Stimulated activated CD4-positive, alpha-beta T cell treated with anti-CD3 and anti-CD28 coated beads, Interleukin-1b, Interleukin-23, amount 100 ng/mL, for 1 hour (primary cell): Measurements from ENCODE around the gene ARHGEF17.
"Not testable (repeated sequence)": the region's sequence is repeated elsewhere in the genome, so short reads cannot be mapped to it uniquely, and the experiment has no call there.

ENCODE experiments used
- DNase-seq, 2 donors: peaks; one replicate each; pipeline ENCODE4 v3.0.0-alpha.2; 2020; ENCODE audit warnings: low read depth in 2 of 2

Gene ARHGEF17

DNA sequence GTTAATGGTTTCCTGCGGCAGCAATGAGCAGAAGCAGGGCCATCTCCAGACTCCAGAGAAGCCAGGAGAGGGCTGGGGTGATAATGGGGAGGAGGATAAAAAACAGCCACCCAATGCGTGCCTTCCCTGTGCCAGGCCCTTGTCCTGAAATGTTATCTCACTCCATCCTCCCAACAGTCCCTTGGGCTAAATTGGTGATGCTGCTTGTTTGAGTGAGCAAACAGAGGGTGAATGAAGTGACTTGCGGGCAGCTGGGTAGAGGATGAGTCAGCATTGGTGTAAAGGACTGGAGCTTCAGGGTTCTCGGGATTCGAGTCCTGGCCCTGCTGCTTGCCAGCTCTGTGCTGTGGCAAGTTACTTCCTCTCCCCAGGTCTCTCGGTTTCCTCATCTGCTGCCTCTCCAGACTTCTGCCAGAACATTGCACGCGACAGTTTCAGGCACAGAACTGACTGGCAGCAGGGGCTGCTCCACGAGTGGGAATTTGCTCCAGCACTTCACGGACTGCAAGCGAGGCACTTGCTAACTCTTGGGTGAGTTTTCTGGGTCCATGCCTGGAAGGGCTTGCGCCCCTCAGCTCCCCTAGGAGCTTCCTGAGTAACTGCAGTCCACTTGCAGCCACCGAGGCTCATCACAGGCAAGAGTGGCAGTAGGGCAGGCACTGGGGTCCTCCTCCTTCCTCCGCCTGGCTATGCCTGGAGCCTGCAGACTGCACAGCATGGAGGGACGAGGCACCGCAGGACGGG, 36.0 kb upstream of the ARHGEF17 start, which contains the start of gene P2RY6:
P2RY6 (plus strand) TSS at position 403 of the 744 bp plus-strand sequence. CDS start 24,181 bp downstream, outside the sequence.
- no peak for DNase-seq

DNA sequence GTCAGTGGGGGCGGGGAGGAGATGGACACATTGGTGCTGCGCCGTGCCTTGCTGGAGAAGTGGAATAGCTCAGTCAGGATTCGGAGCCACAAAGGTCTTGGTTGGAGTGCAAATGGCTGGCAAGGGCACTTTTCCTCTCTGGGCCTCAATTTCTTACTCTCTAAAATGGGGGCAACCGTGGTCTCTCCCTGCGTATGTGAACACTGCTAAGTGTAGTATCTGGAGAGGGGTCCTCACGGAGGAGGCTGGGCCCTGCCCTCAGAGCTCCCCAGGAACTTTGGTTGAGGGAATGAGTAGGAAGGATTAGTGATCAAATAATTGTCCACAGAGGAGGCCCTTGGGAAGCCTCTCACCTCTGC, 35.4 kb upstream of the ARHGEF17 start:
- DNase-seq = no peak

DNA sequence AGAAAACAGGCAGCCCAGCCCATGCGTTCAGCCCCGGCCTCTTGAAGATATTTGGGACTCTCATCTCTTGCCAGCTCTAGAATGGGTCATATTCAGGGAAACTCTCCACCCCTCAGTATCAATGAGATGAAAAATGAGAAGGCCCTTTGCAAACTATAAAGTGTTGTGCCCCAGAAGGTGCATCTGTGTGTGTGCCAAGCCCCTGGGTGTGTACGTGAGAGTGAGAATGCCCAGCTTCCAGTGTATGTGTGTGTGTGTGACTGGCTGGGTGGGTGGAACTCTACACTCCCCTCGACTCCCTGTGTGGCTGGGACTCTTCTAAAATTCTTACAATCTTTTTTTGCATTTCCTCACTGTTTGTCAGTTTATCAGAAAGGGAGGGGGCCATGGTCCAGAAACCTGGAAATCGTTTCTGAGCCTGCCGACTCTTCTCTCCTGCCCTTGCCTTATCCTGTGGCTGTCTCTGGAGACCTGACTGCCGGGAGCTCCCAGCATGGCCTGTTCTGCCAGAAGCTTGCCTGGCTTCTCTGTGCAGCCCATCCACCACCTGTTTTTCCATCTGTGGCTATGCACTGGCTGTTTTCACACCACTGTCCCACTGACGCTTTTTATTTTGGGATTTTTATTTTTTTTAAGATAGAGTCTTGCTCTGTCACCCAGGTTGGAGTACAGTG, 34.7 kb upstream of the ARHGEF17 start:
- DNase-seq = no peak

DNA sequence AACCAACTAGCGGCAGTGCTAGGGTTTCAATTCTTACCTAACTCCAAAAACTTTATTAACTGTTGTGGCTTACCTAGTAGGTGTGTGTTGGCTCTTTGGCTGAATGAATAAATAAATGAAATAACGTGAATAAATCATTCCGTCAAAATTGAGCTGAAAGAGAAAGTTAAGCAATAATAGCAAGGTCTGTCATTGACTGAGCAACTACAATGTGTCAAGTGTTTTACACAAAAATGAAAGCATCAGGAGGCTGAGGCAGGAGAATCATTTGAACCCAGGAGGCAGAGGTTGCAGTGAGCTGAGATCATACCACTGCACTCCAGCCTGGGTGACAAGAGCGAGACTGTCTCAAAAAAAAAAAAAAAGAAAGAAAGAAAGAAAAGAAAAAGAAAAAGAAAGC, 33.9 kb upstream of the ARHGEF17 start:
- not testable (repeated sequence) for DNase-seq

DNA sequence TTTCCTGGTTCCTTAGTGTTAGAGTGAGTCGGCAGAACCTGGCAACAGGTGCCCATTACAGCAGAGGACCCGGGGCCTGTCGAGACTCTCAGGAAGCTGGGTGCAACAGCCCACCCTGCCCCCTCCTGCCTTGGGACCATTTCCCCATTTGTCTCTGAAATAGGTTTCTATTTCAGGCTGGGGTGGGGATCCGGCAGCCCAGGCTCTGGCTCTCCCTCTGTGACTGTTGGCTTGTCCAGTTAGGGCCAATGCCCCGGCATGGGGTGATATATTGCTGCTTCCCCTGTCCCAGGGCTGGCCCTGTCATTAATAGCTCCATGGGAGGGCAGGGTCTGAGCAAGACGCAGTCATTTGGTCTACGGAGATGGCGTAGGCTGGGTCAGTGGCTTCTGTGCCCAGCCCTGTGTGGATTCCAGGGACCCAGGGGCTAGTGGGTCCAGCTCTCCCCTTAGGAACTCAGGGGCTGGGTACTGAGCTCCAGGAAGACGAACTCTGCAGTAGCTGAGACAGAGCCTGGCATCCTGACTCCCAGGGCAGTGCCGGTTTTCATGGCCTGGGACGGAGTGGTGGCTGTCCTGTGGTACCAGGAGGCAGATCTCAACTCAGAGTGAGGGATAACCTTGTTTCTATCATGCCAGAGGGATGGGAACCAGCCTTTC, 33.2 kb upstream of the ARHGEF17 start:
- DNase-seq = no peak

- DNase-seq = no peak
Measured at GRCh38 chr11:73275381-73275750, 32.7 kb upstream of the ARHGEF17 start.

DNA sequence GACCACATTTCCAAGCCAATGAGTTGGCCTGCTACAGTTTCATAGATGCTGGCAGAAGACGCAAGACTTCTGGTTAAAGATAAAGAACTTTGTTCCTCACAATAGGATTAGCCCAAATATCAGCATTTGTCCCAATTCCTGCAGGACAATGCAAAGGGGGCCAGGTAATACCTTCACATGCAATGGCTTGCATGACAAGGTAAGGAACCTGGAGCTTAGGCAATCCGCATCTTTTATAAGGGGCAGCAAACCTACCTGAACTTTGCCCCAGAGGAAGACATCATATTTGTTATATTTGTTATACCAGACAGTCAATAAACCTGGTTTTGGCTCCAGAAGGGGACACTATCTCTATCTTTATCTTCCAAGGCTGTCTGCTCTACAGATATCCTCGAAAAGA, 30.6 kb upstream of the ARHGEF17 start:
- no peak for DNase-seq

DNA sequence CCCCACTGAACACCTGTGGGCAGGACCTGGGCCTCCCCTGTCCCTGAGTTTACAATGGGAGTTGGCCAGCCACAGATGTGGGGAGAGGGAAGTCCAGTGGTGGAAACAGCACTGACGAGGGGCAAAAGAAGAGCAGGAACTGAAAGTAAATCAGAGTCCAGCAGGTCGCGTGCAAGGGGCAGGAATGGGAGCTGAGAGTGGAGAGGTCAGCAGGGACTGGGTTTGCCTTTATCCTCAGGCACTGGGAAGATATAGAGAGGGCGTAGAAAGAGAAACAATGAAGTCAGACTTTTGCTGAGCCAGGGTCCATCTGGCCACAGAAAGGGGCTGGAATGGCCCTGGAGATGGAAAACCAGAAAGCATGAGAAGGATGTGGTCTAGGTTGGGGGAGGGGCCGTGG, 27.4 kb upstream of the ARHGEF17 start:
- DNase-seq = no peak

GRCh38 chr11:73281201-73281741, 26.8 kb upstream of the ARHGEF17 start:
- no peak for DNase-seq

DNA sequence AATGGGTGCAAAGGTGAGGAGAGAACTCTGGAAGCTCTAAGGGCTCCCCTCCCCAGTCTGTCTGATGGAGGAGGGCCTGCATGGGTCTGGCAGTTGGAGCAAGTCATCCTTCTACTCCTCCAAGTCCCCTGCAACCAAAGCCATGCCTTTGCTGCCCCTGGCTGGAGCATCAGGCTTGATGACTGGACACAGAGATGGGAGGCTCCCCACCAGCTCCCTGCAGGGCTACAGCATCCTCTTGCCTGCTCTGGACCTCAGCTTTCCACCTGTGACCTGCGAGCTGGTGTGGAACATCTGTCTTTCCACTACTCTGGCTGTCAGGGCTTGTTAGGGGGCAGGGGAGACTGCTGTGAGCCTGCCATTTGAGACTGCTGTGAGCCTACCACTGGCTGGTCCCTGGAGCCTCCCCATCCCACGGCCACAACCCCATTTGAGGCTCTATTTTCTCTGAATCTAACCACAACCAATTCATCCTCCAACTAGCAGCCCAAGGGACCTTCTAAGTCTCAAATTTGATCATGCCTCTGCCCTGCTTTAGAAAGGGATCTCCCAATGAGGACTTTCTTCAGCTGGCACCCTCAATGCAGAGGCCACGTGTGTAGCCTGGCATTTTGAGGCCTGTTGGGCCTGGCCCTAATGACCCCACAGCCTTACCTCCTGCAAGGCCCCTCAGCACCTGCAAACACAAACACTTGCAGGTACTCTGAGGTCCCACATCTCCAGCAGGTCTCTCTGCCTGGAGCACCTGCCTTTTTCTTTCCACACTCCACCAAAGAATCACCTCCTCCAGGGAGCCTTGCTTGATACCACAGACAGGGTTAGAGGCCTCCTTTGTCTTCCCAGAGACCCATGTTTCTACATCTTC, 26.0 kb upstream of the ARHGEF17 start:
- no peak for DNase-seq

DNA sequence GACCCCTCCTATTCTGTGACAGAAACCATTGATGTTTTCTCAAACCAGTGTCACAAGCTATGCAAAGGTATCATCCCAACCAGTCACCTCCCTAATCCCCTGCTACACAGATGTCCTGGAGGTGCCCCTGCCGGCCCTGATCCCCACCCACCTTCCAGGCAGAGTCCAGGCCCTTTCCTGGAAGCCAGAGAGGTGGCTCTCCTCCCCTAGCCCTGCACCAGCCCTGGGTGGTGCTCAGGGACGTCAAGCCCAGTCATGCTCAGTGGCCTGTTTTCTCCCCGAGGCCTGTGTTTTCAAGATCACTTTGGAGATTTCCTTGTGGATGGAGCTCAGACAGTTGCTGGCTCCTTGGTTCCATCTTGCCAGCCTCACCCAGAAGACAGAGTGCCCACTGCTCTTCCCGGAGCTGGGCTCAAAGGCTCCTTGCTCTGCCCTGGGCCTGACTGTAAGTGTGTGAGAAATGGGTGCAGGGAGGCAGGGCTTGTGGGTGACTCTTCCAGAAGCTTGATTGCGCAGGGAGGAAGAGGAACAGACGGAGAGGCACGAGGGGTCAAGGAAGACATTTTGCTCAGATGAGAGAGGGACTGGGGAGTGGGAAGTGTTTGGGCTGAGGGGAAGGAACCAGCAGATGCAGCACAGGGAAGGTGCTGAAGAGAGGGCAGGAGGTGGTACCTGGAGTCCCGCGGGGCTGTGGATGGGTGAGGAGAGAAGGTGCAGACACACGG, 24.6 kb upstream of the ARHGEF17 start:
- no peak for DNase-seq

GRCh38 chr11:73284106-73284505, 24.0 kb upstream of the ARHGEF17 start:
- DNase-seq = no peak

GRCh38 chr11:73285721-73286120, 22.4 kb upstream of the ARHGEF17 start:
- DNase-seq = no peak

- no peak for DNase-seq
Measured at GRCh38 chr11:73286240-73286810, 21.8 kb upstream of the ARHGEF17 start.

DNA sequence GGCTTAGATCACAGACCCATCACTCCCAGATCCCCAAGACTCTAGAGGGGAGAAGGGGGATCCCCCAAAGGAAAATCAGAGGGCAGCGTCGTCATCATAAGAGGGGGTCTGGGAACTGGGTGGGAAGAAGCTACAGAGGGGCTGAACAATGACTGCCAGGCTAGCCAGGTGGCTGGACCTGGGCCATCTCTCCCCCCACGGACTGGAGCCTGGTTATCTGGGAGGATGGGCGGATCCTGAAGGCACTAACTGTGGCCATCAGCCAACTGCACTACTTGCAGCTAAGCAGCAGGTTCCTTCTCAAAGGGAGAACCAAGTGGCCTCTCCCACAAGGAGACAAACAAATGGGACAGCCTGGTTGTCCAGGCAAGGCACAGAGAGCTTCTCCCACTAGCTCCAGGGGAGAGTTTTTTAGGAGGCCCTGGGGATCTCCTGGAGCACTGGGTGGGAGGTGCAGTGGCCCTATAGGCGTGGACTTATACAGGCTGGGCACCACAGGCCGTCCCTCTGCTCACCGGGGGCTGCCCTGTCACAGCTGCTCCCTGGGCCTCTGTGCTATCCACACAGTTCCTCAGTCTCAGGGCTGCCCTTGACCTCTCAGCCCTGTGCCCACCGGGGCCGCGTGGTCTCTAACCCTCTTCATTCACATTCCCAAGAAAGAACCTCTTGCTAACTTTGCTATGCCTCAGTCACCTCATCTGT, 20.5 kb upstream of the ARHGEF17 start:
- no peak for DNase-seq

GRCh38 chr11:73288192-73288872, 19.7 kb upstream of the ARHGEF17 start:
- DNase-seq = no peak

- no peak for DNase-seq
Measured at GRCh38 chr11:73288873-73289707, 19.0 kb upstream of the ARHGEF17 start.

- no peak for DNase-seq
Measured at GRCh38 chr11:73290536-73290935, 17.5 kb upstream of the ARHGEF17 start.

- no peak for DNase-seq
Measured at GRCh38 chr11:73291196-73291595, 16.9 kb upstream of the ARHGEF17 start.
